MM.1S (cell line): ENCODE measurements around the gene LRIT2.

Source experiments
- DNase-seq: peaks from one replicate; pipeline ENCODE4 v3.0.0-alpha.2; 2015
- H2AFZ ChIP-seq: fragments of 300-600 bp; sonication (generic); 2 replicates; pipeline ENCODE4 v1.6.0; 2016; ENCODE audit warnings: antibody characterized with exemption, low read length
- H3F3A ChIP-seq: fragments of 300-600 bp; sonication (generic); 2 replicates; pipeline ENCODE4 v1.6.1; 2016; ENCODE audit warnings: mild to moderate bottlenecking, antibody characterized with exemption, low read length, moderate library complexity, mixed read lengths; ENCODE audit not compliant: insufficient read depth
- H3K27ac ChIP-seq: fragments of 300-600 bp; sonication (generic); 2 replicates; pipeline ENCODE4 v1.5.1; 2016; ENCODE audit warnings: mild to moderate bottlenecking, low read length
- H3K27me3 ChIP-seq: fragments of 300-600 bp; sonication (generic); replicated peaks from 2 replicates; pipeline ENCODE4 v1.6.0; 2016; ENCODE audit warnings: low read length; ENCODE audit not compliant: insufficient read depth
- H3K36me3 ChIP-seq: fragments of 300-600 bp; sonication (generic); replicated peaks from 2 replicates; pipeline ENCODE4 v1.6.1; 2016; ENCODE audit warnings: mild to moderate bottlenecking, low read length, mixed read lengths; ENCODE audit not compliant: insufficient read depth
- H3K4me1 ChIP-seq: fragments of 300-600 bp; sonication (generic); 2 replicates; pipeline ENCODE4 v1.6.1; 2016; ENCODE audit warnings: low read length, mixed read lengths
- H3K4me2 ChIP-seq: fragments of 300-600 bp; sonication (generic); 2 replicates; pipeline ENCODE4 v1.6.0; 2016; ENCODE audit warnings: low read depth, low read length
- H3K4me3 ChIP-seq: fragments of 300-600 bp; sonication (generic); 2 replicates; pipeline ENCODE4 v1.5.1; 2016; ENCODE audit warnings: low read length, mixed read lengths
- H3K79me2 ChIP-seq: fragments of 300-600 bp; sonication (generic); 2 replicates; pipeline ENCODE4 v1.6.1; 2016; ENCODE audit warnings: mixed run types, low read length, mixed read lengths
- H3K9ac ChIP-seq: fragments of 300-600 bp; sonication (generic); 2 replicates; pipeline ENCODE4 v1.6.1; 2016; ENCODE audit warnings: low read length, mixed read lengths
- H3K9me2 ChIP-seq: fragments of 300-600 bp; sonication (generic); replicated peaks from 2 replicates; pipeline ENCODE4 v1.6.1; 2016; ENCODE audit warnings: mild to moderate bottlenecking, low read length, mixed read lengths; ENCODE audit not compliant: insufficient read depth
- H3K9me3 ChIP-seq: fragments of 300-600 bp; sonication (generic); replicated peaks from 2 replicates; pipeline ENCODE4 v1.6.1; 2016; ENCODE audit warnings: mild to moderate bottlenecking, low read length, mixed read lengths; ENCODE audit not compliant: insufficient read depth
- H4K20me1 ChIP-seq: fragments of 300-600 bp; sonication (generic); 2 replicates; pipeline ENCODE4 v1.6.1; 2016; ENCODE audit warnings: mild to moderate bottlenecking, low read length, moderate library complexity, mixed read lengths; ENCODE audit not compliant: insufficient read depth
- EZH2 ChIP-seq: fragments of 300-600 bp; sonication (generic); optimal IDR thresholded peaks from 2 replicates; pipeline ENCODE3; 2017; ENCODE audit warnings: low read depth, mild to moderate bottlenecking, antibody characterized with exemption, low read length, mixed read lengths
- EZH2phosphoT487 ChIP-seq: fragments of 300-600 bp; sonication (generic); IDR thresholded peaks from 2 replicates; pipeline ENCODE4 v1.6.1; 2018; ENCODE audit warnings: antibody characterized with exemption, low read length
- TF ChIP-seq, protein P1 (sequence below): fragments of 300-600 bp; sonication (generic); IDR thresholded peaks from 2 replicates; pipeline ENCODE4 v1.5.1; 2016; ENCODE audit warnings: antibody characterized with exemption, low read length, mixed read lengths

Gene LRIT2

DNA sequence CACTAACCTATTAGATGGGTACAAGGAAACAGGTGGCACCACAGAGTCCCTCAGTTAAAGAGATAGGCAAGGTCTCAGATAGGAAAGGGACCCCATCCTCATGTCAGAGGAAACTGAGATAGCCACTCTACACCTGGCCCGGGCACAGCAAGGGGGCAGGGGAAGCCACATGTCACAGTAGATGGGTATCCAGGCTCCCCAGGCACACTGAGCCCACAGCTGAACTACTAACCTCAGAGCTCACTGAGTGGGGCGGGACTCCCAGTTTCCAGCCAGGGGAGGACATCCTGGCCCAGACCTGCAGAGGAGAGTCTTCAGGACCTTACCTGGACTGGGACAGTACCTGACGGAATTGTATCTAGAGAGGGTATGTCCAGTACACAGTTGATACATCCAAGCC lies 34.7 kb downstream of the LRIT2 start:
- H3K36me3 ChIP-seq: no peaks in the 10 kb centered on the region

DNA sequence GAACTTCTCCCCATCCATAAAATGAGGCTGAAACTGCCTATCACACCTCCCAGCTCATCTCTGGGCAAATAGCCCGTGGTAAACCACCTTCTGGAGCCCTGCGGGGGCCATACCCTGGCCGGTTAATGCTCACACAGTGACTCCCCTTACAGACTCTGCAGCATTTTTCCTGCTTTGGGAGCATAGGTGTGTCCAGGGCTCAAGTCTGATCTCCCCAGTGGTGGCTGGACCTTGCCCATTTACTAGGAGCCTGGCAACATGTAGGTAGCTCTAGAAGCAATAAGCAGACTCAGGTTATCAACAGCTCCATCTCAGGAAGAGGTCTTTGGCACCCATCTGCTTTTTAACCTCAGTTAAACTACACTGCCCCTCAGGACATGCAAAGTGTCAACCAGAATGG lies 36.5 kb downstream of the LRIT2 start:
- TF ChIP-seq EZH2phosphoT487 (no peak), EZH2 (no peak)
- TF ChIP-seq, protein P1, sequence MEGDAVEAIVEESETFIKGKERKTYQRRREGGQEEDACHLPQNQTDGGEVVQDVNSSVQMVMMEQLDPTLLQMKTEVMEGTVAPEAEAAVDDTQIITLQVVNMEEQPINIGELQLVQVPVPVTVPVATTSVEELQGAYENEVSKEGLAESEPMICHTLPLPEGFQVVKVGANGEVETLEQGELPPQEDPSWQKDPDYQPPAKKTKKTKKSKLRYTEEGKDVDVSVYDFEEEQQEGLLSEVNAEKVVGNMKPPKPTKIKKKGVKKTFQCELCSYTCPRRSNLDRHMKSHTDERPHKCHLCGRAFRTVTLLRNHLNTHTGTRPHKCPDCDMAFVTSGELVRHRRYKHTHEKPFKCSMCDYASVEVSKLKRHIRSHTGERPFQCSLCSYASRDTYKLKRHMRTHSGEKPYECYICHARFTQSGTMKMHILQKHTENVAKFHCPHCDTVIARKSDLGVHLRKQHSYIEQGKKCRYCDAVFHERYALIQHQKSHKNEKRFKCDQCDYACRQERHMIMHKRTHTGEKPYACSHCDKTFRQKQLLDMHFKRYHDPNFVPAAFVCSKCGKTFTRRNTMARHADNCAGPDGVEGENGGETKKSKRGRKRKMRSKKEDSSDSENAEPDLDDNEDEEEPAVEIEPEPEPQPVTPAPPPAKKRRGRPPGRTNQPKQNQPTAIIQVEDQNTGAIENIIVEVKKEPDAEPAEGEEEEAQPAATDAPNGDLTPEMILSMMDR: no peak
- no peak overlapping the region for H3K4me2 ChIP-seq

More for the DNA sequence above, 34.7 kb downstream of the LRIT2 start:
- Histone ChIP-seq H3K9ac (no peak overlapping the region), H4K20me1 (no peaks in the 10 kb centered on the region), H3K9me3 (no peaks in the 10 kb centered on the region), H3K4me2 (no peak overlapping the region), H3K27ac (no peak overlapping the region), H2AFZ (no peak overlapping the region), H3K4me3 (no peak overlapping the region), H3K9me2 (no peaks in the 10 kb centered on the region), H3F3A (no peaks in the 10 kb centered on the region), H3K79me2 (no peaks in the 10 kb centered on the region), H3K27me3 (no peaks in the 10 kb centered on the region), H3K4me1 (no peaks in the 10 kb centered on the region)
- no peak for DNase-seq
- TF ChIP-seq EZH2: no peak
- TF ChIP-seq, protein P1: no peak
- TF ChIP-seq EZH2phosphoT487: no peak

DNA sequence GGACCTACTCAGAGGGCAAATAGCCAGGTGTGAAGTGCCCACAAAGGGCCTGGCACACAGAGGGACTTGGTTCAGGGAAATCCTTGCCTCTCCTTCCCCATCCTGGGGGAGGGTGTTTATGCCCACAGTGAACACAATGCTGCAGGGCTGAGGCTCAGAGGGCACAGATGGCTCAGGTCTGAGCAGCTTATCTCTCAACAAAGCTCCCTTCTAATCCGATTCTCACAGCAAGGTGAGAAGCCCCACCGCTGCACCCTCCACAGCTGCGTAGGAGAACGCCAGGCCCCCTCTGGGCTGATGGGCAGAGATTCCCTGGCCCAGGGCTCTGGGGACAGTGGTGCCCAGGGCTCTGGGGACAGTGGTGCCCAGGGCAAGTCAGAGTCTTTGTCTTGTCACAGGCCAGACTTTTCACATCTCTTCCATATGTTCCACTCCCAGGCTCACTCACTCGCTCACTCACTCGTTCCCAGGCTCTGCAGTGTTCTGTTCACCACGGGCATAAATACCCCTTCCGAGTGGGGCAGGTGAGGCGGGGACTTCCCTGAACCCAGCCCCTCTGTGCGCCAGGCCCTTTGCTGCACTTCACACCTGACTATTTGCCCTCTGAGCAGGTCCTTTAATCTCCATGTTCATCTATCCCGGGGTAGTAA lies 39.7 kb downstream of the LRIT2 start:
- Histone ChIP-seq H3K9me3 (no peaks in the 10 kb centered on the region), H3K36me3 (no peaks in the 10 kb centered on the region), H4K20me1 (no peaks in the 10 kb centered on the region), H2AFZ (no peak overlapping the region), H3K4me3 (no peak overlapping the region), H3K27me3 (no peaks in the 10 kb centered on the region), H3K79me2 (no peaks in the 10 kb centered on the region), H3K27ac (no peak overlapping the region), H3F3A (no peaks in the 10 kb centered on the region), H3K4me1 (no peaks in the 10 kb centered on the region), H3K4me2 (no peak overlapping the region), H3K9ac (no peak overlapping the region), H3K9me2 (no peaks in the 10 kb centered on the region)
- TF ChIP-seq, protein P1: no peak
- TF ChIP-seq EZH2 (no peak), EZH2phosphoT487 (no peak)
- no peak for DNase-seq

More for the DNA sequence above, 36.5 kb downstream of the LRIT2 start:
- H3K27me3 ChIP-seq: no peaks in the 10 kb centered on the region
- no peak overlapping the region for H3K4me3 ChIP-seq
- no peak for DNase-seq
- H3K36me3 ChIP-seq: no peaks in the 10 kb centered on the region
- no peak overlapping the region for H3K9ac ChIP-seq
- H4K20me1 ChIP-seq: no peaks in the 10 kb centered on the region
- H3K9me3 ChIP-seq: no peaks in the 10 kb centered on the region
- no peaks in the 10 kb centered on the region for H3K9me2 ChIP-seq
- H3K79me2 ChIP-seq: no peaks in the 10 kb centered on the region
- no peak overlapping the region for H2AFZ ChIP-seq
- no peak overlapping the region for H3K27ac ChIP-seq
- no peaks in the 10 kb centered on the region for H3F3A ChIP-seq
- H3K4me1 ChIP-seq: no peaks in the 10 kb centered on the region
